Naive thymus-derived CD4-positive, alpha-beta T cell (primary cell): ENCODE results near the gene KCNMB2. TPM values are rescaled to one million over a fixed set of nuclear protein-coding genes. Genes with fewer than 3 reads are reported as not detected.

Experiments
- ATAC-seq: fragments of 150-1000 bp; cut with Tn5 transposase; 2 replicates; pipeline ENCODE4 v1.10.0; 2021; ENCODE audit warnings: mild to moderate bottlenecking, moderate library complexity
- CTCF ChIA-PET: fragments of 350-600 bp; sonication (Branson Sonifier 250); formaldehyde crosslinking; loops from one replicate; lab custom pipeline; 2021; ENCODE audit warnings: antibody characterized with exemption; lab: Charles Lee
- POLR2A ChIA-PET: fragments of 350-600 bp; sonication (Branson Sonifier 250); formaldehyde crosslinking; loops from one replicate; lab custom pipeline; 2021; ENCODE audit warnings: antibody characterized with exemption, inconsistent platforms; lab: Charles Lee
- DNase-seq, 9 donors: peaks; one replicate each; pipeline versions ENCODE4 v3.0.0 to v3.0.0-alpha.2; 2020 to 2022; ENCODE audit warnings: mixed read lengths in 1 of 9
- H3K27ac ChIP-seq: one replicate; pipeline ENCODE4 v1.7.0; 2013; ENCODE audit warnings: mild to moderate bottlenecking, low read depth, low read length, moderate library complexity
- H3K27me3 ChIP-seq, 2 donors: one replicate each; pipeline ENCODE4 v1.7.0; 2013; ENCODE audit warnings: low read length in 2 of 2, mild to moderate bottlenecking in 2 of 2, moderate library complexity in 2 of 2; ENCODE audit not compliant: control insufficient read depth in 2 of 2, insufficient read depth in 2 of 2
- H3K36me3 ChIP-seq, 3 experiments: 1 replicate in 2 of 3; 2 replicates in 1 of 3; pipeline ENCODE4 v1.7.0; 2013; ENCODE audit warnings: low read length in 3 of 3, mild to moderate bottlenecking in 3 of 3, moderate library complexity in 1 of 3; ENCODE audit not compliant: insufficient read depth in 3 of 3, control insufficient read depth in 2 of 3
- H3K4me1 ChIP-seq, 2 donors: one replicate each; pipeline ENCODE4 v1.7.0; 2013; ENCODE audit warnings: low read length in 2 of 2, mild to moderate bottlenecking in 2 of 2, moderate library complexity in 1 of 2; ENCODE audit not compliant: control insufficient read depth in 2 of 2, insufficient read depth in 2 of 2
- H3K4me3 ChIP-seq: 2 replicates; pipeline ENCODE4 v1.7.0; 2013; ENCODE audit warnings: mild to moderate bottlenecking, low read length
- H3K9me3 ChIP-seq, 3 experiments: 1 replicate in 2 of 3; 2 replicates in 1 of 3; pipeline ENCODE4 v1.7.0; 2013; ENCODE audit warnings: low read length in 3 of 3; ENCODE audit not compliant: control insufficient read depth in 2 of 3
- H3K27ac Mint-ChIP-seq, 9 donors: one replicate each; pipeline ENCODE4 v1.8.0; 2020 to 2022; ENCODE audit warnings: mixed read lengths in 9 of 9, mild to moderate bottlenecking in 8 of 9, moderate library complexity in 5 of 9, inconsistent platforms in 2 of 9
- H3K27me3 Mint-ChIP-seq, 5 donors: one replicate each; pipeline ENCODE4 v1.8.0; 2021 to 2022; ENCODE audit warnings: mixed read lengths in 5 of 5, mild to moderate bottlenecking in 1 of 5
- H3K36me3 Mint-ChIP-seq, 5 donors: one replicate each; pipeline ENCODE4 v1.8.0; 2020 to 2022; ENCODE audit warnings: mixed read lengths in 5 of 5, mild to moderate bottlenecking in 3 of 5, inconsistent platforms in 1 of 5
- H3K4me1 Mint-ChIP-seq, 7 donors: one replicate each; pipeline ENCODE4 v1.8.0; 2020 to 2022; ENCODE audit warnings: mixed read lengths in 7 of 7, mild to moderate bottlenecking in 3 of 7, inconsistent platforms in 1 of 7
- H3K4me3 Mint-ChIP-seq, 10 donors: one replicate each; pipeline ENCODE4 v1.8.0; 2020 to 2022; ENCODE audit warnings: mild to moderate bottlenecking in 10 of 10, mixed read lengths in 10 of 10, moderate library complexity in 6 of 10, inconsistent platforms in 2 of 10
- H3K9me3 Mint-ChIP-seq, 11 donors: one replicate each; pipeline ENCODE4 v1.8.0; 2020 to 2022; ENCODE audit warnings: mixed read lengths in 11 of 11, mild to moderate bottlenecking in 4 of 11, inconsistent platforms in 1 of 11, moderate library complexity in 1 of 11
- intact Hi-C, 2 donors: fragments of 100-400 bp; cut with micrococcal nuclease; formaldehyde crosslinking; loops; one replicate each; pipeline ENCODE4 v1.15.1; 2023
- polyA plus RNA-seq, 2 donors: library from polyadenylated mRNA; unstranded; fragments of 300-500 nt; fragmentation: Illumina TruSeq; gene quantifications; one replicate each; pipeline ENCODE4 v1.2.3, GENCODE V29; 2021
- total RNA-seq, 6 experiments: library from RNA in 5 of 6; stranded (reverse) in 5 of 6; gene quantifications; 1 replicate in 5 of 6; 2 replicates in 1 of 6; pipeline ENCODE4 v1.2.3 and lab custom pipeline; 2021 to 2026

The KCNMB2 gene
- total and polyA plus RNA-seq, 7 experiments from 2014 or later, result not detected

DNA sequence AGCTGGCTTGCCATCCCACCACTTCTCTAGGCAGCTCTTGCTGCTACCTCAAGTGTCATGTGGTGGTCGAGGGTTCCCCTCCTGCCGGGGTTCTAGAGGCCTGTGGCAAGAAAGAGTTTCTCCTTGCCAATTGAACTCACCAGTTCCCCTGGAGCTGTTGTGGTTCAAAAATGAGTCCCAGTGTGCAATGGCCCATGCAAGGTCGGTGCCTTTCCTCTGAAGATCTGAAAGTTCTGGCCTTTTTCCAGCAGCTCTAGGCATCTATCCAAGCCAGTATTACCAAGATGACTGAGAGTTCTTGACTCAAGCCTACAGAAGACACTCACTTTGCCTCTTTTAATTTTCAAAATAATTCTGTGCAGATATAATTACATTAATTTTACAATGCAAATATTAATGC, 163.6 kb downstream of the KCNMB2 start:
- Histone ChIP-seq H3K36me3 (no peaks in the 10 kb centered on the region), H3K9me3 (no peaks in the 10 kb centered on the region), H3K4me3 (no peak overlapping the region), H3K27ac (no peak overlapping the region), H3K4me1 (no peaks in the 10 kb centered on the region), H3K27me3 (no peaks in the 10 kb centered on the region)
- ChIA-PET POLR2A (no interaction called here), CTCF (no interaction called here)
- intact Hi-C loops, result no loop called here
- no peak for DNase-seq
- peaks cover 0 to 3% (median 0%) of the 10 kb centered on the region in 5 donors for H3K36me3 Mint-ChIP-seq
- no peak overlapping the region for H3K27ac Mint-ChIP-seq
- peaks cover 0 to 11% (median 3%) of the 10 kb centered on the region in 5 donors for H3K27me3 Mint-ChIP-seq
- H3K4me1 Mint-ChIP-seq, result no peaks in the 10 kb centered on the region
- H3K4me3 Mint-ChIP-seq, result no peak overlapping the region
- peaks cover 6 to 45% (median 17%) of the 10 kb centered on the region in 11 donors for H3K9me3 Mint-ChIP-seq
- no peak for ATAC-seq

DNA sequence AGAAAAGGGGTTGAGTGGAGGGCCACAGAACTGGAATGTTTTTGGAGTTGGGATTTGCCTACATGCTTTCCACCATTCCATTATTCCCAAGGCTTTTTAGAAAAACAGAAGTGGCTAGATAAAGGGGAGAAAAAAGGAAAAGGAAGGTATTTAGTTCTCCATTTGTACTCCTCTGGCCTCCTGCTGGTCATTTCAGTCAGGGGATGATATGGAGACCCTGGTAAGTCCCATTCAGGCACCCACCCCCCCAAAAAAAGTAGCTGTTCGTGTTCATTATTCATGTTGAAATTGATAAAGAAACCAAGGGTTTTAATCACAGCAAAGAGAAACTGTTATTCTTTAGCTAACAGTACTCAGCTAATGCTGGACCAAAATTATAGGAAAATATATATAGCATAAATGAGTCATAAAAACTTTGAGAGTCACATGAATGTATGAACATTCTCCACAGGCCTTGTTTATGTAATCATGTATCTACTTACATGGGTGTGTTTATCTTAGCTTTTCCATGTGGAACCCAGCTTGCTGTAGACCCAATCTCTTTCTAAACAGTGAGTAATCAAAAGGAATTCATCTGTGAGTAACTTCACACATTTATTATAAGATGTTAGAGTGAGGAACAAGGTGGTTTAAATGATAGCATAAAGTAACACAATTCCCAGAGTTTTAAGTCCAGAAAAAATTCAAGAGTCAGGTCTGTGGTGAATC, 167.2 kb downstream of the KCNMB2 start:
- CTCF ChIA-PET, result no interaction called here
- H3K4me3 ChIP-seq, result no peak overlapping the region
- Mint-ChIP-seq H3K9me3 (peaks cover 0 to 13% (median 4%) of the 10 kb centered on the region in 11 donors), H3K27ac (no peak overlapping the region), H3K27me3 (peaks cover 0 to 9% (median under 1%) of the 10 kb centered on the region in 5 donors), H3K4me3 (no peak overlapping the region), H3K4me1 (peaks cover 0 to 9% (median 5%) of the 10 kb centered on the region in 7 donors), H3K36me3 (peaks cover 0 to 3% (median 0%) of the 10 kb centered on the region in 5 donors)
- DNase-seq (no peak), ATAC-seq (no peak)
- POLR2A ChIA-PET, result no interaction called here
- H3K27ac ChIP-seq, result no peak overlapping the region
- H3K4me1 ChIP-seq, result no peaks in the 10 kb centered on the region
- intact Hi-C loops, result no loop called here
- no peaks in the 10 kb centered on the region for H3K9me3 ChIP-seq
- H3K27me3 ChIP-seq, result no peaks in the 10 kb centered on the region
- H3K36me3 ChIP-seq, result no peaks in the 10 kb centered on the region

DNA sequence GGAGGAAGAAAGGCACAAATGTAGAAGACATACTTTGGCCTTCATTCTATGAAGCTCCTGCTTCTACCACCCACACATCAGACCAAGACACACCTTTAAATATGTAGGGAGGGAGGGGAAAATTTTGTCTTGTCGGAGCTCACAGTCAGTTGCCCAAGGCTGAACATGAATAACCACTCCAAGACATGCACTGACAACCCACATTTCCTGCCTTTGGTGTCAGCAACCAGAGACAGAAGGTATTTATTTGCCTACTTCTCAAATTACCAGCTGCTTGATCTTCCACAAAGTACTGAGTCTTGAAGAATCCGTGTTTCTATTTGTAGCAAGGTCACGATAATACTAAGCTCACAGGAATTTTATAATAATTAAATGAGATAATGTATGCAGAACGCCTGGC, 169.7 kb downstream of the KCNMB2 start:
- H3K36me3 Mint-ChIP-seq, result no peaks in the 10 kb centered on the region
- Histone ChIP-seq H3K36me3 (no peaks in the 10 kb centered on the region), H3K4me1 (no peaks in the 10 kb centered on the region), H3K4me3 (no peak overlapping the region), H3K27ac (no peak overlapping the region), H3K9me3 (no peaks in the 10 kb centered on the region), H3K27me3 (no peaks in the 10 kb centered on the region)
- DNase-seq, result no peak
- H3K27me3 Mint-ChIP-seq, result no peaks in the 10 kb centered on the region
- intact Hi-C loops, result no loop called here
- H3K4me3 Mint-ChIP-seq, result no peak overlapping the region
- CTCF ChIA-PET, result no interaction called here
- POLR2A ChIA-PET, result no interaction called here
- peak overlapping the region in 1 of 9 donors; percentile 46 for H3K27ac Mint-ChIP-seq
- no peak for ATAC-seq
- peaks cover 0 to 9% (median 5%) of the 10 kb centered on the region in 7 donors for H3K4me1 Mint-ChIP-seq
- peaks cover 0 to 4% (median 0%) of the 10 kb centered on the region in 11 donors for H3K9me3 Mint-ChIP-seq

DNA sequence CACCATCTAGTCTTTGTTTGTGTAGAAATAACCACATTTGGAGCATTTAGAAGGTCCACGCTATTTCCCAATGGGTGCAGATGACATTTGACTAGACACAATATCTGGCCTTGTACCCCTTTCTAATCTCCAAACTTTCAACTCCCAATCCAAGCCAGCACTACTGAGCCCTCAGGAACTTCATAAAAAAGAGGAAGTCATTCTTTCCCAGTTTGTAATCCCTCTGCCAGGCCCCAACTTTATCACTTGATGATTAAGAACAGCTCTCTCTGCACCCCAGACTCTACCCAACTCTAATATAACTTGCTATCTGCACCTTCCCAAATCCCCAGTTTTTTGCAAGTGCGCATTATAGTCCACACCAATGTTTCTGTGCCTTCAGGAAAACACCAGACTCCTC, 170.2 kb downstream of the KCNMB2 start:
- peaks cover 0 to 9% (median 5%) of the 10 kb centered on the region in 7 donors for H3K4me1 Mint-ChIP-seq
- H3K27me3 Mint-ChIP-seq, result no peaks in the 10 kb centered on the region
- POLR2A ChIA-PET, result no interaction called here
- no peak overlapping the region for H3K4me3 ChIP-seq
- H3K27ac Mint-ChIP-seq, result no peak overlapping the region
- peaks cover 0 to 4% (median 0%) of the 10 kb centered on the region in 11 donors for H3K9me3 Mint-ChIP-seq
- no peak overlapping the region for H3K4me3 Mint-ChIP-seq
- H3K9me3 ChIP-seq, result no peaks in the 10 kb centered on the region
- H3K27me3 ChIP-seq, result no peaks in the 10 kb centered on the region
- no peak for DNase-seq
- no peaks in the 10 kb centered on the region for H3K4me1 ChIP-seq
- no peaks in the 10 kb centered on the region for H3K36me3 Mint-ChIP-seq
- no peaks in the 10 kb centered on the region for H3K36me3 ChIP-seq
- H3K27ac ChIP-seq, result no peak overlapping the region
- ATAC-seq, result no peak
- intact Hi-C loops, result no loop called here
- CTCF ChIA-PET, result no interaction called here

DNA sequence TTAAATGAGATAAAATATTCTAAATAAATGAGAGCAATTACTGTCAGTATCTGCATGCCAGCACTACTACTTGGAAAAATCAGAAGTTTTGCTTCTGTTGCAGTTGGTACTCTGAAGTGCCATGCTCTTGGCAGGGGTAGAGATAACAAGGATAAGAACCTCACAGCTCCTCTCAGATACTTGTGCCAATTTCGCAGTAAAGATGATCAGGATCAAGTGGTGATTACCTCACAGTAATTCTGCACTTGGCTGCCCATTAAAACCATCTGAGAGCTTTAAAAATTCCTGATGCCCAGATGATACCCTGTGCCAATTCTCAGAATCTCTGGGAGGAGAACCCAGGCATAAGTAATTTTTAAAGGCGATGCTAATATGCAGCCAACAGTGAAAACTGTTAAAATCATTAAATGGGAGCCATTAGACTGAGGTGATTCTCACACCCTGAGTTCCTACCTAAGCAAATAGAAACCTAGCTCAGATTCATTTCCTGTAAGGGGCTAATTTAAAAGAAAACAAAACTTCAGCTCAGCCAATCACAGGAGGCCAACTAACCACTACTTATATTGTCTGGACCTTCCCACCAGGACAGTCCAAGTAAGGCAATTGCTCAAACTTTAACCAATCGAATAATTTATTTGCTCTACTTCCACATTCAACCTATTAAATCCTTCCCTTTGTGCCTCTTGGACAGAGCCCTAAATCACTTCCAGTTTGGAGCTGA, 171.2 kb downstream of the KCNMB2 start:
- no peaks in the 10 kb centered on the region for H3K27me3 ChIP-seq
- H3K4me1 Mint-ChIP-seq, result peaks cover 0 to 9% (median 5%) of the 10 kb centered on the region in 7 donors
- H3K36me3 ChIP-seq, result no peaks in the 10 kb centered on the region
- no peak overlapping the region for H3K4me3 ChIP-seq
- H3K27ac Mint-ChIP-seq, result peak overlapping the region in 1 of 9 donors; percentile 53
- CTCF ChIA-PET, result no interaction called here
- no peaks in the 10 kb centered on the region for H3K4me1 ChIP-seq
- no peak overlapping the region for H3K27ac ChIP-seq
- intact Hi-C loops, result no loop called here
- H3K4me3 Mint-ChIP-seq, result no peak overlapping the region
- H3K27me3 Mint-ChIP-seq, result peaks cover 0 to 4% (median 0%) of the 10 kb centered on the region in 5 donors
- H3K9me3 Mint-ChIP-seq, result peaks cover 0 to 4% (median 0%) of the 10 kb centered on the region in 11 donors
- H3K9me3 ChIP-seq, result no peaks in the 10 kb centered on the region
- DNase-seq (no peak), ATAC-seq (no peak)
- POLR2A ChIA-PET, result no interaction called here
- H3K36me3 Mint-ChIP-seq, result no peaks in the 10 kb centered on the region

DNA sequence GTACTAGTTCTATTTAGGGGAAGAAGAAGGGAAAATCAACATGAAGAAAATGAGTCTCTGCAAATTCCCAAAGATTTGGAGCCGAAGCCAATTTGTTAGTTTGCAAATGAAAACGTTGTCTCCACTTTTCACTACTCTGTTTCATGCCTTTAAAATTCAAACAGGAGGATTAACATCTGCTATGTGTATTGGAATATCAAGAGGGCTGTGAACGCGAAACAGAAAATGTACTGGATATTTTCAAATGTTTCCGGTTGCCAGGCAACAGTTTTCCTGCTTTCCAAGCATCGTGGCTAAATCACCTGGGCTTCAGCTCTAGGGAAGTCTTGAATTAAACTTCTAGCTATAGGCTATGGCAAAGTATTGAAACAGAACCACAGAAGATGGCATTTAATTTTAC, 172.8 kb downstream of the KCNMB2 start:
- intact Hi-C loops, result no loop called here
- peaks cover 0 to 9% (median 5%) of the 10 kb centered on the region in 7 donors for H3K4me1 Mint-ChIP-seq
- Histone ChIP-seq H3K4me1 (no peaks in the 10 kb centered on the region), H3K27ac (no peak overlapping the region), H3K36me3 (no peaks in the 10 kb centered on the region), H3K9me3 (no peaks in the 10 kb centered on the region), H3K4me3 (no peak overlapping the region), H3K27me3 (no peaks in the 10 kb centered on the region)
- DNase-seq, result no peak
- ChIA-PET POLR2A (no interaction called here), CTCF (no interaction called here)
- H3K27me3 Mint-ChIP-seq, result peaks cover 0 to 4% (median 0%) of the 10 kb centered on the region in 5 donors
- no peaks in the 10 kb centered on the region for H3K36me3 Mint-ChIP-seq
- H3K4me3 Mint-ChIP-seq, result no peak overlapping the region
- H3K9me3 Mint-ChIP-seq, result peaks cover 0 to 4% (median 0%) of the 10 kb centered on the region in 11 donors
- ATAC-seq, result no peak
- no peak overlapping the region for H3K27ac Mint-ChIP-seq
